Ovary (tissue), 3 donors: Measurements from ENCODE around the gene PRKCD.

Source experiments
- CTCF ChIP-seq, 3 donors: fragments of 450-650 bp in 2 of 3; fragments of 200-600 bp in 1 of 3; IDR thresholded peaks; one replicate each; pipeline versions ENCODE4 v1.5.1 to v1.8.0; 2016 to 2022; ENCODE audit warnings: antibody characterized with exemption in 3 of 3, mild to moderate bottlenecking in 1 of 3
- EP300 ChIP-seq: sonication (generic); formaldehyde crosslinking; IDR thresholded peaks from one replicate; pipeline ENCODE4 v1.6.1; 2017; ENCODE audit warnings: antibody characterized with exemption
- POLR2A ChIP-seq: fragments of 450-650 bp; IDR thresholded peaks from one replicate; pipeline ENCODE4 v1.6.1; 2017; ENCODE audit warnings: antibody characterized with exemption, mild to moderate bottlenecking, moderate library complexity
- donor health status: DM: no; HTN: no; CAD: no.

- peak in 1 of 3 donors; percentile 20 for TF ChIP-seq CTCF (IDR thresholded peaks at IDR 0.05)
- no peak for TF ChIP-seq POLR2A
- TF ChIP-seq EP300: no peak
These were observed 26.3 kb upstream of the PRKCD start for GRCh38 chr3:53134631-53135232.
